HG03469 (cell line): ENCODE results near the gene RNPEPL1.
A peak's percentile ranks its signal among the peaks of the same experiment; 100 is the strongest.

Experiments
- ATAC-seq: cut with Tn5 transposase; IDR thresholded peaks from one replicate; pipeline ENCODE4 v1.9.1; 2021; ENCODE audit warnings: mild to moderate bottlenecking, moderate library complexity, moderate number of reproducible peaks; ENCODE audit not compliant: unreplicated experiment

Gene RNPEPL1

DNA sequence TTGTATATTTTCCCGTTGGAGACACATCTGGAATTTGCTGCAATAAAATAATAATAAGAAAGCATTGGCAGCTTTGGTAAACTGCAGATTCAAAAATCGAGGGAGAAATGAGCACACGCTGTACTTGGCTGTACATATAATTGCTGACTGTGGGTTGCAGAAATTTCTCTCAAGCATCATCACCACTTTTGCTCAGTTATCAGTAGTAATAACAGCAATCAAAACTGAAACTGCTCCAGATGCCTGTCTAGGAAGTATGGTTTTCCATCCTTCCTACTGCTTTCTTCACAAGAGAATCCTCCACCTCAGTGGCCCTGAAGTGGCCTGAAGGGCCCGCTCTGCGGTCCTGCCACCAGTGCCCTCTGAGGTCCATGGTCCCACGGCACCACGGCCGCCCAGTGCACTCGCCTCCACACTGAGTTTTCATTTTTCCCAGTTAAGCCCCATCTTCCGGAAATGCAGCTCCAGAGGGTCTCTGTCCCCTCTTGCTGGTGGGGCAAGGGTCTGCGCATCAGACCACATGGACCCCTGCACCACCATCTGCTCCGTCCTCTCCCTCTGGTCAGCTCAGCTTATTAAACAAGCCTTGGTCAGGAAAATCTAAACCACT lies 4.2 kb upstream of the RNPEPL1 start:
- no peak for ATAC-seq

DNA sequence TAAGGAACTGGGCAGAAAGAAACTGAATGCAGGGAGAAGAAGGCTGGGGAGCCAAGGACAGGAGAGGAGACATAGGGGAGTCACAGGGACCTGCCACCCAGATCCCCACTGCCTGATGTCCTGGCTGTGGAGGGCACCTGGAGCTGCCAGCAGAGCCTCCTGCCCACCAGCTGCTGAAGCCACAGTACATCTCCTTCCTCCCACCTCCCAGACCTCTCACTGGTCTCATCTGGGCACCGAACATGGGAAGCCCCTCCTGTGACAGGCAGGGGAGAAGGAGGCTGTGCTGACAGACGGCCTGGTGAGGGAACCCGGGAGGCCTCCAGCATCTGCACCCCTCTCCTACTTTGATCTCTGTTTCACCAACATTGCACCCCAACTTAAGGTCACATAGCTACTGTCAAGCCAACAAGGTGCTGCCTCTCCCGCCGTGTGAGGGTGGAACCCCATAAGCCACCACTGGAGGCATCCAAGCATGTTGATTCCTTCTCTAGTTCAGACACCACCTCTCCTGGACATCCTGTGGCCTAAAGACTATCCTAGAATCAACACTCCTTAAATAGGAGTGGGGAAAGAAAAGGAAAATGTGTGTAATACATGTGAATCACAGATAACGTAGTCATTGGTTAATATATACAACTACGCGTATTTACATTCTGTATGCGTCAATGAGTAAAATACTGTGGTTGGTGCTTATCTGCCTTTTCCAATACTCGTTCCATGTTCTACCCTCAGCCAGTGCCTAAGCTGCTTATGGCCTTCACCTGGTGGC lies 3.5 kb upstream of the RNPEPL1 start:
- no peak for ATAC-seq

DNA sequence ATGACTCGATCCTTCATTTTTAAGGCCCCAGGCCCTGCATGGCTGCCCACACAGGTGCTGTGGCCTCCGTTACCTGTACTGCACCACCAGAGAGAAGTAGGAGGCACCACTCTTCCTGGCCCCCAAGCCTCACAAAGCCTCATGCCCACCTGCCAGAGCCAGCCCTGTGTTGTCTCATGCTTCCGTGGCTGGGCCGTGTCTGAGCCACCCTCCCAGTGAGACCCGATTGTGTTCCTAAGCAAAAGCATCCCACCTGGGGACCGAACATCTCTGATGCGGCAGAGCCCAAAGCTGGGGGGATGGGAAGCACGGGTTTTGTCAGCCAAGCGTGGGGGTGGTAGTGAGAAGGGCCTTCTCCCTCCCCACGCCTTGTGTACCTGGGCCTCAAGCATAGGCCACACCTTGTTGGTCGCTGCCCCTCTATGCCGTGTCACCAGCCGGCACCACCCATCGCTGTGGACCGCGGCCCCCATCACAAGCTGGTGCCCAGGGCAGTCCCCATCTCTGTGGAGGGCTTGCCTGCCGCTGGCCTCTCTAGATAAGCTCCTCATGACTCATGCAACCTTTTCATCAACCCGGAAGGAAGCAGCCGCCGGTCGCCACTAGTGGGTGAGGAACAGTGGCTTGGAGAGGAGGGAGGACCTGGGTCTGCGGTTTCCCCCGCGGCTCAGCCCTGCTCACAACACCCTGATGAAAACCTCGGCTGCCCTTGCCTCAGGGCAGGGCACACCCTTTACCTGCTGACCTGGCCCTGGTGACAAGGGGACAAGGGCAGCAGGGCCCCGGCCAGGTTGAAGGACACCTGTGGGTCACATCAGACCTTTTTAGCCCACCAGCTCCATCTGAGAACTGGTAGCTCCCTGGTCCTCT lies 2.7 kb upstream of the RNPEPL1 start:
- ATAC-seq = peak; percentile 21

DNA sequence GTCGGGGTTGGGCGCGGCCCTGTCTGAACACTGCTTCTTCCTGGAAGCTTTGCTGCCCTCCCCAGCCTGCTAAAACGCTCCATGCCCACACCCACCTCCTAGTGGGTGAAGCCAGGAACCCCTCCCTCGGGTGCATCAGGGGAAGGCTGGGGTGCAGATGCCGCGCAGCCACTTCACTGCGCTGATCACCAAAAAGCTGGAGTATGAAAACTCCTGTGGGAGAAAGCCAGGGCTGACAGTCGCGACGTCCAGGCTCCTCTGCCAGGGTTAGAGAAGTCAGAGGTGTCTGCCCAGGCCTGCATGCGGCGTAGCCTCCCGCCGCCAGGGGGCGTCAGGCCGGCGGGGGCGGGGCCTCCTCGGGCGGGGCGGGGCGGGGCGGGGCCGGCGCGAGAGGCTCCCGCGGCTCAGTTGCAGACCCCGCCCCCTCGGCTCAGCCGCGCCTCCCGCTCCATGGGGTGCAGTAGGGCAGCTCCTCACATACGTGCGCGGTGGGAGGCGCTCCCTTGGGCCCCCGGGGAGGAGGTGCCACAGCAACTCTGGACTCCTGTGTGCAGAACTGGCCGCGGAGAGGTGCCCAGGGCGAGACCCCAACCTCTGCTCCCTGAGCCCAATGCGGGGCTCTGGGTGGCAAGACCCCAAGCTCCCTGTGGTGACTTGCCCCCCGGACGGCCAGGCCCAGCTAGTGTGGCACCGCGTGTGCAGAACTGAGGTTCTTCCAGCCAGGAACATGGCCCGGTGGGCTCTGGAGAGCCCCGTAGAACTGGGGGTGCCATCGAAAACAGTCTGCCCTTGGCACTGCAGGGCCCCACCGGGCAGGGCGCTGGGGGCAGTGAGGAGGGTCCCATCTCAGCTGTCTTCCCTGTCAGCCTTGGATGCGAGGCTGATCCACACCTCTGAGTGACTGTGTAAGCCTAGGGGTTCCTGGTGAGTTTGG lies 1.8 kb upstream of the RNPEPL1 start:
- peak; percentile 26 for ATAC-seq

DNA sequence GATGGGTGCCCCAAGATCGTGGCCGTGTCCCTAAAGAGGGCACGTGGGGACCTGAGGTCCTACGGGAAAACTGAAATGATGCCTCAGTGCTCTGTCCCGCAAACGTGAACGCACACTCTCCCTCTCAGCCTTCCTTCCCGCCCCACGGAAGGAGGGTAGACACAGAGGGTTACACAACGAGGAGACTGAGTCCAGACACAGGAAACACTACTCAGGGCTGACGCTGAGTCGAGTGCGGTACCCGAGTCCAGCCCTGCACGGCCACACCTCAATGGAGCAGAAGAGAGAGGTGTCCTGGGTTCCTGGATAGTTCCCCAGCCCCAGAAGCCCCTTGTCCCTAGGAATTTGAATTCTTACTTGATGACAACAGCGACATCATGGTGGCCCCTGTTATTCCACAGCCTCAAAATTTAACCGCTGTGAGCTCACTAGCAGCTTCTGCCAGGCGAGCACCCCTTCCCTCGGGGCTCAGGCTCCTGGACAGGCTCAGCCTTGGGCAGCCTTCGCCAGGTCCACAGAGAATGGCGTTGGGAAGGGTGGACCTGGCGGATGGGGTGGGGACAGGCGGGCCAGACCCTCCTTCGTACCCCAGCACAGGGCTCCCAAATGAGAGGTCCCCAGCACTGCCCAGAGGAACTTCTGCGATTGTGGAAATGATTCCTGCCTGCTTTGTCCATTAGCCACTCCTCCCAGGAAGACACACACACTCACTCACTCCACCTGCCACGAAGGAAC lies 980 bp upstream of the RNPEPL1 start:
- no peak for ATAC-seq

DNA sequence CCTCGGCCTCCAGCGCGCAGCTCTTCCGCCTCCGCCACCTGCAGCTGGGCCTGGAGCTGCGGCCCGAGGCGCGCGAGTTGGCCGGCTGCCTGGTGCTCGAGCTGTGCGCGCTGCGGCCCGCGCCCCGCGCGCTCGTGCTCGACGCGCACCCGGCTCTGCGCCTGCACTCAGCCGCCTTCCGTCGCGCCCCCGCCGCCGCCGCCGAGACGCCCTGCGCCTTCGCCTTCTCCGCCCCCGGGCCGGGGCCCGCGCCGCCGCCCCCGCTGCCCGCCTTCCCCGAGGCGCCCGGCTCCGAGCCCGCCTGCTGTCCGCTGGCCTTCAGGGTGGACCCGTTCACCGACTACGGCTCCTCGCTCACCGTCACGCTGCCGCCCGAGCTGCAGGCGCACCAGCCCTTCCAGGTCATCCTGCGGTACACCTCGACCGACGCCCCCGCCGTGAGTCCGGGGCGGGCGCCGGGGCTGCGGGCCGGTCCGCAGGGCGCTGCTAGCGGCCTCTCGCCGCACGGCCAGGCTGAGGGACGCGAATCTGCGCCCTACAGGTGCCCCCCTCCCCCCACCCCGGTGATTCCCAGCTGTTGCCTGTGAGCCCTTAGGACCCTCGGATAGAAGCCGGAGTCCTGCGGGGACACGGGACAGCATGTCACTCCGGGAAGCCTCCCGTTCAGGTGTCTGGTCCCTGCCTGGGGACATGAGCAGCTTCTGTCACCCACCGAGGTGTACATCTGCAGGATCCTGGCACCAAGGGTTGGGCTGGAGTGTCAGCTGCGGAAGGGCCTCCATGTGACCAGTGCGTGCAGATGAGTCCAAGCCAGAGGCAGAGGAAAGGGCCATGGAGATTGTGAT lies 616 bp downstream of the RNPEPL1 start:
- ATAC-seq = no peak

DNA sequence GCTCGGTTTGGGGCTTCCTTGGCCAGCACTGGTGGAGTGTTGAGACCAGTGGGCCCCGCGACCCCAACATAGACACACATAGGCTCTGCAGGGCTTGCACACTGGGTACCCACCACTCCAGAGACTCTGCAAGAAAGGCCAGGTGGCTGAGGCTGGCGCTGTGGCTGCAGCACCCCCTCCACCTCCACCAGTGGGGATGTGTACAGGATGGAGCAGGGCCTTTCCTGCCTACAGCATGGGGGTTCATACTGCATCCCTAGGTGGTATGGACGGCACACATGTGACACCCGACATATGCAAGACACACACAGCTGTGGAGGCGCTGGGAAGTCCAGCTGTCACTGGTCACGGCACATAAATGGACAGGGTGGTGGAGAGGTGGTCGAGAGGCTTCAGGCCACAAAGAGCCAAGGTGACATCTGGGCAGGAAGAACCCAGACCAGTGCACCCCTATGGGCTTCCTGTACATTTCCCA lies 1.3 kb downstream of the RNPEPL1 start:
- no peak for ATAC-seq

DNA sequence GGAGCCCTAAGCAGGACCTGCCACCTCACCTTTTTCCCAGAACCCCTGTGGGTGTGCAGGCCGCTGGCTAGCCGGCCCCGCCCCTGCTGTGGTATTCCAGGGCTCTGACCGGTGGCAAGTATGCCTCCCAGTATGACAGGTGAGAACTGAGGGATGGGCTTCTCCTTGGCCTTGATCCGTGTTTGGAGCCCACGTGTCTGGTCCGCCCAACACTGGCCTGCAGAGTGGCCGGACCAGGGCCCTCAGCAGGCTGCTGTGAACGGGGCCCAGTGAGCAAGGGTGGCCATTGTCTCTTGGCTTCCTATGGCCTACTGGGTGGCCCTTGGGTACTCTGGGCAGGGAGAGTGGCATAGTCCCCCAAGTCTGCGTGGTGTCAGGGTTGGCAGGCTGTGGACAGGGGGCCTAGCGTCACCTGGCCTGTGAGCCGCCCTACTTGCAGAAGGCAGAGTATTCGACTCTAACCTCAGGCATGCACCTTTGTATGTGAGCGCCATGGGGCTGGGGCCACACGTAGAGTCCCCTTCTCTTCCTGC lies 1.8 kb downstream of the RNPEPL1 start:
- ATAC-seq = no peak

DNA sequence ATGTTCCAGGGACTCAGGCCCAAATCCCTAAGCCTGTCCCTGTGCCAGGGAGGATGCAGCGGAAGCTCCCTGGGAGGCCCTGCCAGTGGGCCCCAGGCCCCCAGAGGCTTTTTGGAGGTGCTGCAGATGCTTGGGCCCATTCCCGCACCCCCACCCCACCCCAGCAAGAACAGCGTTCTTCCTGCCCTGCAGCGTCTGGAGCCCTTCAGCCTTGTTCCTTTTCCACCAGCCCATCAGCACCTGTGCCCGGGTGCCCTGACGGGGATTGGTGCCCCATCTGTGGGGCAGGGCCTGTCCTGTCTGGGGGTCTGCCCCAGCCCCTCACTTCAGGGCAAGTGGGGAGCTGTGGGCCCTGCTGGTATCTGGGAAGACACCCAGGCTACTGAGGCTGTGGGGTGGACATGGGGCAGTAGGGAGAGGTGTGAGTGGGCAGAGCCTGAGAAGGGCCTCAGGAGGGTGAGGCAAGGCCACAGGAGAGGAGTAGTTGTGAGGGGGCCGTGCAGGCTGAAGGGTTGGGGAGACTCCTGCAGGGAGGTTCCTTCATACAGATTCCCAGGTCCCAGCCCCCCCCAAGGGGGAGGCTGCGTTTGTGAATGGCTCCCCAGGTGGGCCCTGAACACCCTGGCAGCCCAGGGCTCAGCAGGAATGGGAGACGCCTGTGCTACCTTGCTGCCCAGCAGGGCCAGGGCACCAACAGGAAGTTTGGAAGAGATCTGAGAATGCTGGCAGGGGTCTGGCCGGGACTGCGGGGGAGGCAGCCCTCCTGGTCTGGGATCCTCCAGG lies 2.4 kb downstream of the RNPEPL1 start:
- ATAC-seq = no peak

DNA sequence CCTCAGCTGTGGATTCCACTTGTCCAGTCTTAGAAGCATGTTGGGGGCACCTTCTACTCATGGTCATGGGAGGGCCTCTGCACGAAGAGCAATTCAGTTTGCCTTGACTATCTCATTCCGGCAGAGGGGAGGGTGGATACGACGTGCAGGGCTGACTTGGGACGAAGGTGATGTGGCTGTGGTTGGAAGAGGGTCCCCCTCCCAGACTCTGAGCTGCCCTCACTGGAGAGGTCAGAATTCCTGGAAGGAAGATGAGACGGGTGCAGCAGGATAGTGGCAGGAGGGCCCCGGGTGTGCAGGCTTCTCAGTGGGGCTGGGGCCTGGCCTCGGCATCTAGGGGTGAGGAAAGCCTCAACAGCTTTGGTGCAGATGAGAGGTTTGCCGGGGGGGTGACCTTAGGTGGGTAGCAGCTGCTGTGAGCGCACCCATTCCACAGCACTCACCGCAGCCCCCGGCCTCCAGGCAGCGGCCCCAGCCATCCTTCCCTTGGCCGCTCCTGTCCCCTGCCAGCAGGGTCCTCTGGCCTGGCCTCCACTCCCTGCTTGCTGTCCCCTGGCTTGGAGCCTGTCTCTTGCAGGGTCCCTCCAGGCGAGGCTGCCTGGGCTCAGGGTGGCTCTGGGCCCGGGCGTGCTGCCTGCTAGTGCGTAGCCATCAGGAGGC lies 3.2 kb downstream of the RNPEPL1 start:
- ATAC-seq = no peak

DNA sequence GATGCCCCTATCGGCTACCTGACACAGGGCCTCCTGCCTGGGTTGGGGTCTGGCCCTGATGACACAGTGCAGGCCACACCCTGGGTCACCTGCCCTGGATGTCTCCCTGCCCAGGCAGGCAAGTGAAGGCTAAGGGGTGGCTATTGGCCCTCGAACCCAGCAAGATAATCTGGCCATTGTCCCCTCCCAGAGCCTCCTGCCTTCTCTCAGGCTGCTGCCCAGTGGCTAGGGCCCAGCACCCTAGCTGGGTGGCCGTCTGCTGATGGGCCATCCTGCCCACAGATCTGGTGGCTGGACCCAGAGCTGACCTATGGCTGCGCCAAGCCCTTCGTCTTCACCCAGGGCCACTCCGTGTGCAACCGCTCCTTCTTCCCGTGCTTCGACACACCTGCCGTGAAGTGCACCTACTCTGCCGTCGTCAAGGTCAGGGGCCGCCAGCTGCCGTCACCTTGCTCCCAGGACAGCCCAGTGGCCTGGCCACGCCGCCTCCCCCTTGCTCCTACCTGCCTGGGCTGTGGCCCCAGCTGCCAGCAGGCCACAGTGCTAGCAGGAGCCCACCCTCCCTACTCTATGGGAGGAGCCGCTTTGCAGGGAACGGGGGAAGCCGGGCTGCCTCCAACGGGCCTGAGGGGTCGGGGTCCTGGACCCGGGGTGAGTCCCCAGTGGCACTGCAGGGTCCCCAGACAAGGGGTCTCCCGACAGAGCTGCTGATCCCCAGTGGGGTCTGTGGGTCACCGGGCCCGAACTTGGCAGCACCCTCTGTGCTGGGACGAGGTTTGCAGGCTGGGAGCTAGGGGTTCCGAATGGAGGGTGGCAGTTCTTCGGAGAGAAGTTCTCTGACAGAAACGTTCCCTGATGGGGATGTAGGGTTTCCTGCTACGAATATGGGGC lies 4.1 kb downstream of the RNPEPL1 start:
- ATAC-seq = no peak

DNA sequence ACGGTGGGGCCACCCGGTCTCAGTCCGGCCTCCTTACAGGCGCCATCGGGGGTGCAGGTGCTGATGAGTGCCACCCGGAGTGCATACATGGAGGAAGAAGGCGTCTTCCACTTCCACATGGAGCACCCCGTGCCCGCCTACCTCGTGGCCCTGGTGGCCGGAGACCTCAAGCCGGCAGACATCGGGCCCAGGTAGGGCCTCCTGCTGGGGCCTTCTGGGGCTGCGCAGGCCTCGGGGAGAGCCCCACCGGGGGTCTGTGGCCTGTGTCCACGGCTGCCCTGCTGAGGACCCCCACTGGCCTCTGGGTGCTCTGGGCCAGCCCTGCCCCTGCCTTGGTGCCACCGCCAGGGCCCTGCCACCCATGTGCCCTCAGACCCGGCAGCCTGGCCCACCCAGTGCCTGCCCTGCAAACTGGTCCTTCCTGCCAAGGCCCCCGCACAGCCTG lies 4.8 kb downstream of the RNPEPL1 start:
- no peak for ATAC-seq

DNA sequence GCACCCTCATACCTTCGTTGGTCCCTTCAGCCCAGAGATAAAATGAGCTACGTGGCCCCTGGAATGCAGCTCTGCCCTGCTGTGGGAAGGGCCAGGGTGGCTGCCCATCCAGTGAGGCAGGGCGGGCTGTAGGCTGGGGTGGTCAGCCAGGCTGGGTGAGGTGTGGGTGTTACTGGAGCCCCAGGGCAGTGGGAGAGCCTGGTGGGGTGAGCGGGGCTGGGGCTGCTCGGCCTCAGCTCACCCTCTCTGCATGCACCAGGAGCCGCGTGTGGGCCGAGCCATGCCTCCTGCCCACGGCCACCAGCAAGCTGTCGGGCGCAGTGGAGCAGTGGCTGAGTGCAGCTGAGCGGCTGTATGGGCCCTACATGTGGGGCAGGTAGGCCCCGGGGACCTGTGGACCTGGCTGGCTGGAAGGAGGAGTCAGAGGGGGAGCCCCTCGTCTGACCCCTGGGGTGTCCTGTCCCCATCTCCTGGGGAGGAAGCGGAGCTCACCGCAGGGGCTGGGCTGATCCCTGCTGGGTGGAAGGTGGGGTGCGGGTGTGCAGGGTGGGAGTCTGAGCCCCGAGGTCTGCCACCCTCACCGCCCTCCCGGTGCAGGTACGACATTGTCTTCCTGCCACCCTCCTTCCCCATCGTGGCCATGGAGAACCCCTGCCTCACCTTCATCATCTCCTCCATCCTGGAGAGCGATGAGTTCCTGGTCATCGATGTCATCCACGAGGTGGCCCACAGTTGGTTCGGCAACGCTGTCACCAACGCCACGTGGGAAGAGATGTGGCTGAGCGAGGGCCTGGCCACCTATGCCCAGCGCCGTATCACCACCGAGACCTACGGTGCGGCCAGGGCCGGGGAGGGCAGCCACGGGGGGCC lies 5.5 kb downstream of the RNPEPL1 start:
- ATAC-seq = no peak

DNA sequence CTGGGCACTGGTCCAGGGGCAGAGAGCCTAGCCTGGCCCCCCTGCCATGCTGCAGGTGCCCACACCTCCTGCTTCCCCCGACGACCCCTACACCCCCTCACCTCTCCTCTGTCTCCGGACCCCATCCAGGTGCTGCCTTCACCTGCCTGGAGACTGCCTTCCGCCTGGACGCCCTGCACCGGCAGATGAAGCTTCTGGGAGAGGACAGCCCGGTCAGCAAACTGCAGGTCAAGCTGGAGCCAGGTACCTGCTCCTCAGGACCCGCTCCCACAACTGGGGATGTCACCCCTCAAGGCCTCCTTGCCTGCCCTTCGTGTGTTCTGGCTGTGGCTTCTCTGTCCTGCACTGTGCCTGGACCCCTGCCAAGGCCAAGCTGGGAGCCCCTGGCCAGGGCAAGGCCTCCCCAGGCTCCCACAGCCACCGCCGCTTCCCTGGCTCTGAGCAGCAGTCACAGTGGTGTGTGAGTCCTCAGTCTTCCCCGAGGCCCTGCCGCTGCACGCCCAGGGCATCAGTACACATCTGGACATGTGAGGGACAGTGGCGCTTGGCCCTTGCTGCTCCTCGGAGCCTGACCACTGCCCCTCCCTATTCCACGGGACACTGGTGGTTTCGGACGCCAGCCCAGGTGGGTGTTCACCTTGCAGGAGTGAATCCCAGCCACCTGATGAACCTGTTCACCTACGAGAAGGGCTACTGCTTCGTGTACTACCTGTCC lies 6.3 kb downstream of the RNPEPL1 start:
- no peak for ATAC-seq
